COR-L47 (cell line): ENCODE results near the gene AMD1.
"Not testable (repeated sequence)": the region's sequence is repeated elsewhere in the genome, so short reads cannot be mapped to it uniquely, and the experiment has no call there.

ENCODE experiments used
- DNase-seq: peaks from one replicate; lab custom pipeline; 2025; lab: John Stamatoyannopoulos, UW

AMD1 gene

DNA sequence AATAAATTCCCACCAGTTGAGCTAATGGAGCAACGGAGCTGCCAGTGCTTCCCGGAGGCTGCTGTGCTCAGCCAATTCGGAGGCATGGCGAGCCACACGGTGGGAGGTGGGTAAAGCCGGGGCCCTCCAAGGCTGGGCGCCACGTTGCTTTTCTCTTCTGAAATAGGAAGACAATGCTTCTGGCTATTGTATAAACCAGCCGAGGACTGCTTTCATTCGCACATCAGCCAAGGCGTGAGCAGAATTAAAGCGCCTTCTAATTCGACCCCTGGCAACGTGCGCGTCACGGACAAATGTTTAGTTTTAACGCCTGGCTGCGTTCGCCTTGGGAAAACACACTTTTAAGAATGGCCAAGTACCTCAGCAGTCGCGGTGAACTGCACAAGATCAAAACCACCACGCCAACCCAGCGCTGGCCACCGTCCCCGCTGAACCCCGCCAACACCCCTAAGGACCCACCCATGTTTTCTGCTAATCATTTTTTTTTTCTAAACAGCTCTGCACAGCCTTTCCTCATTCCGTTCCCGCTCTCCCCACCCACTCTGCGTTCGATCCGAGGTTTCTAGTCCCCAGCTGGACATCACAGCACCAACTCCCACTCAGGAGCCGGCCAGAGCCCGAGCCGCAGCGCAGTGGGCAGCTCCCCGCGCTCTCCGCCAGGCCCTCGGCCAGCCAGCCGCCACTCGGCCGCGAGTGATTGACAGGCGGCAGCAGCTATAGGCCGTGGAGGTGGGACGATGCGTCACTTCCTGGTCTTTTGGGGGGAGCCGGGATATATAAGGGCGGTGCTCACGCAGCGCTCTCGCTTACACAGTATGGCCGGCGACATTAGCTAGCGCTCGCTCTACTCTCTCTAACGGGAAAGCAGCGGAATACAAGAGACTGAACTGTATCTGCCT, at the start of gene AMD1:
TSS of gene AMD1 (plus strand) at position 805 of the 899 bp plus-strand sequence. CDS start 321 bp downstream, outside the sequence.
- peak; percentile 89 for DNase-seq

GRCh38 chr6:110826236-110827129, 48.1 kb upstream of the AMD1 start:
- DNase-seq, result no peak

DNA sequence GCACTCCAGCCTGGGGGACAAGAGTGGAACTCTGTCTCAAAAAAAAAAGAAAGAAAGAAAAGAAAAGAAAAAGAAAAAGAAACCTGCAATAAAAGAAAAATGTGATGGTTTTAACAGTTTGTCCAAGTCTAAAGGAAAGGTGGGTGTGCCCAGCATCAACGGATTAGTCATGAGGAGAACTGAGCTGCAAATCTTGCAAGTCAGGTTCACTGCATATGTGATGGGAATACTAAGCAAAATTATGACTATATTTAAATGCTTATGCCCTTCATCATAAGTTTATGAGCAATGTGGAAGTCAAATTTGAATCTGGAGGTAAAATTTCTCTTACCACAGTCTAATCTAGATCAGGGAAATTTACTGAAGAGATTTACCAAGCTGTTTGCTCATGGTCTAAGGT, 46.2 kb upstream of the AMD1 start:
- DNase-seq, result no peak

- DNase-seq, result no peak
Measured at GRCh38 chr6:110831405-110831804, 43.2 kb upstream of the AMD1 start.

DNA sequence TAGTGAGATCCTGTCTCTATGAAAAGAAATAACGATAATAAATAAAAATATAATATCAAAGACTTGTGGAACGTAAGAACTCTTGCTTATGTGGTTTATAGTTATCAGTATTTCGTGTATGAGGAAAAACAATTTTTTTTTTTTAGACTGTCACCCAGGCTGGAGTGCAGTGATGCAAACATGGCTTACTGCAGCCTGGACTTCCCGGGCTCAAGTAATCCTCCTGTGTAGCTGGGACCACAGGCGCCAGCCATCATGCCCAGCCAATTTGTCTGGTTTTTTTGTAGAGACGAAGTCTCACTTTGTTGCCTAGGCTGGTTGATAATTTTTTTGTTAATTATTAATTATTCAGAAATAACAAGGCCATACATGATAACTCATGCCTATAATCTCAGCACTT, 40.8 kb upstream of the AMD1 start:
- no peak for DNase-seq

GRCh38 chr6:110835751-110836150, 38.8 kb upstream of the AMD1 start:
- not testable (repeated sequence) for DNase-seq

- DNase-seq, result no peak
Measured at GRCh38 chr6:110841266-110841665, 33.3 kb upstream of the AMD1 start.

- DNase-seq, result no peak
Measured at GRCh38 chr6:110849781-110850180, 24.8 kb upstream of the AMD1 start.

DNA sequence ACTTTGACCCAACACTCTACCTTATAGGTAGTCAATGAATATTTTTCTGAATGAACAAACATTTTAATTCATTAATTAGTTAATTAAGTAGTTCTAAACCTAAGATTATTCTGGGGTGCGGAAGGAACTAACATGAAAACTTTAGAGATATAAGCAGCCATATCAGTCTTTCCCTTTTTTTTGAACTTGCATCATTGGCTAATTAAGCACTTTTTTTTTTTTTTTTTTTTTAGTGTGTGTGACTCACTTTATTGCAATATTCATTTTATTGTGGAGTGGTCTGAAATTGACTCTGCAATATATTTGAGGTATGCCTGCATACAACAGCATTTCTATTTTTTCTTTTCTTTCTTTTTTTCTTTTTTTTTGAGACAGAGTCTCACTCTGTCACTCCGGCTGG, 21.8 kb upstream of the AMD1 start:
- no peak for DNase-seq

- DNase-seq, result no peak
Measured at GRCh38 chr6:110853754-110854477, 20.7 kb upstream of the AMD1 start.

GRCh38 chr6:110856296-110856695, 18.3 kb upstream of the AMD1 start:
- DNase-seq, result no peak

DNA sequence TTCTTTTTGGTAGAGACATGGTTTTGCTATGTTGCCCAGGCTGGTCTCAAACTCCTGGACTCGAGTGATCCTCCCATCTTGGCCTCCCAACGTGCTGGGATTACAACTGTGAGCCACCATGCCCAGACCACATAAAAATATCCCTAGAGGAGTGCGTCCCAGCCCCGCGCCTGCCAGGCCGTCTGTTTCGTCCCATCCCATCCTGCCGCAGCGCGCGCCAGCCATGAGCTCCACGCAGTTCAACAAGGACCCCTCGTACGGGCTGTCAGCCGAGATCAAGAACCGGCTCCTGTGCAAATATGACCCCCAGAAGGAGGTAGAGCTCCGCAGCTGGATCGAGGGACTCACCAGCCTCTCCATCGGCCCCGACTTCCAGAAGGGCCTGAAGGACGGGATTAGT, 16.6 kb upstream of the AMD1 start:
- DNase-seq, result no peak

DNA sequence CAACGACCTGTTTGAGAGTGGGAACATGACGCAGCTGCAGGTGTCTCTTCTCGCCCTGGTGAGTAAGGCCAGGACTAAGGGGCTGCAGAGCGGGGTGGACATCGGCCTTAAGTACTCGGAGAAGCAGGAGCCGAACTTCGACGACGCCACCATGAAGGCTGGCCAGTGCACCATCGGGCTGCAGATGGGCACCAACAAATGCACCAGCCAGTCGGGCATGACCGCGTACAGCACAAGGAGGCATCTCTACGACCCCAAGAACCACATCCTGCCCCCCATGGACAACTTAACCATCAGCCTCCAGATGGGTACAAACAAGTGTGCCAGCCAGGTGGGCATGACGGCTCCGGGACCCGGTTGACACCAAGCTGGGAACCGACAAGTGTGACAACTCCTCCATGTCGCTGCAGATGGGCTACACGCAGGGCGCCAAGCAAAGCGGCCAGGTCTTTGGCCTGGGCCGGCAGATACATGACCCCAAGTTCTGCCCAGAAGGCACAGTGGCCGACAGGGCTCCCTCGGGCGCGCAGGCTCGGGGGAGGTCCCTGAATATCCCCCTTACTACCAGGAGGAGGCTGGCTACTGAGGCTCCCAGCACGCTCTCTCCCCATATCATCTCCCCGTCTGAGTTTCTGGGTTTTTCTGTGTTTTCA, 15.9 kb upstream of the AMD1 start:
- DNase-seq, result no peak

DNA sequence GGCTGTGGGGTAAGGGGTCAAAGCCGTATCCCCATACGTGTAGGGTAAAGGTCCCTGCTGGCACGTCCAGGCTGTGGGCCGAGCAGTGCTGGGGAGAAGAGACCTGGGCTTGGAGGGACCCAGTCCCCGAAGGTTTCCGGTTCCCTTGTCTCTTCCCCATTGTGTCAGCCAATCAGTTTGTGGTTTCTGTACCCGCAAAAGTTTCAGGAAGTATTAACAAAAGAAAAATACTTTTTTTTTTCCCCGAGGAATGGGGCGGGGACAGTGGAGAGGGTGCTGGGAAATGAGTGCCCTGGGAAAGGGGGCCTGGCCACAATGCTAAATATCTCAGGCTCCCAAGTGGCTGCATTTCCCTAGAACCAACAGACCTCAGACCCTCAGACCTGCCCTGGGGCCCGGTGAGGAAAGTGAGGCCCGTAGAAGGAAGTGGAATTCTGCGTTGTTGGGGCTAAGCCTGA, 15.2 kb upstream of the AMD1 start:
- no peak for DNase-seq

DNA sequence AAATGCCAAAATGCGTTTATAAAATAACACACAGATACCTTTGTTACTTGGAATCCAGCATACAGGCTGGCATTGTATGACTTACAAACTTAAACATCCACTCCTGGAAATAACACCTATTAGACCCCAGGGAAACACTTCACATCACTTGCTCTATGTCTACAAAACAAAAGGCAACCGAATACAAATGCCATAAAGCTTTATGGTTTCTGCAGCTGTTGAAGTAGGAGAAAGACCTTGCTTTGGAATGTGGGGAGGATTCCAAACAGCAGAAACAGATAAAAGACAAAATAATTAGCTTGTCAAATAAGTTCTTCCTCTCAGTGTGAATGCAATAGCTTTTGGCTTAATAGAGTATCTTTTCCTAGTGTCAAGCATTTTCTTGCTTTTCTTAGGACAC, 9.8 kb upstream of the AMD1 start:
- no peak for DNase-seq

DNA sequence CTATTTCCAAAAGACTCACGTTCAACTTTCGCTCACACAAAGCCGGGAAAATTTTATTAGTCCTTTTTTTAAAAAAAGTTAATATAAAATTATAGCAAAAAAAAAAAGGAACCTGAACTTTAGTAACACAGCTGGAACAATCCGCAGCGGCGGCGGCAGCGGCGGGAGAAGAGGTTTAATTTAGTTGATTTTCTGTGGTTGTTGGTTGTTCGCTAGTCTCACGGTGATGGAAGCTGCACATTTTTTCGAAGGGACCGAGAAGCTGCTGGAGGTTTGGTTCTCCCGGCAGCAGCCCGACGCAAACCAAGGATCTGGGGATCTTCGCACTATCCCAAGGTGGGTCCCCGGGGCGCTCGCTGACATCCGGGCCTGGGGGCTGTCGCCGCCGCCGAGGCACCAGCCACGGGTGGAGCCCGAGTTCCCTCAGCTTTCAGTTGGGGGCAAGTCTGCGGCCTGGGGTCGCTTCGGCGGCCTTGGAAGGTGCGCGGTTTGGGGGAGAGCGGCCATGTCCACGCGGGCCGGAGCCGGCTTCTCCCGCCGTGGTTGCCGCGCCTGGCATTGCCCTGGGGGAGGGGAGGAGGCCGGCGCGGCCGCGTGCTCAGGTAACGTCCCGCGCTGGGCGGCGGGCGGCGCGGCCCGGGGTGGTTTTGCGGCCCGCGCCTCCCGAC, 429 bp downstream of the AMD1 start:
- no peak for DNase-seq

DNA sequence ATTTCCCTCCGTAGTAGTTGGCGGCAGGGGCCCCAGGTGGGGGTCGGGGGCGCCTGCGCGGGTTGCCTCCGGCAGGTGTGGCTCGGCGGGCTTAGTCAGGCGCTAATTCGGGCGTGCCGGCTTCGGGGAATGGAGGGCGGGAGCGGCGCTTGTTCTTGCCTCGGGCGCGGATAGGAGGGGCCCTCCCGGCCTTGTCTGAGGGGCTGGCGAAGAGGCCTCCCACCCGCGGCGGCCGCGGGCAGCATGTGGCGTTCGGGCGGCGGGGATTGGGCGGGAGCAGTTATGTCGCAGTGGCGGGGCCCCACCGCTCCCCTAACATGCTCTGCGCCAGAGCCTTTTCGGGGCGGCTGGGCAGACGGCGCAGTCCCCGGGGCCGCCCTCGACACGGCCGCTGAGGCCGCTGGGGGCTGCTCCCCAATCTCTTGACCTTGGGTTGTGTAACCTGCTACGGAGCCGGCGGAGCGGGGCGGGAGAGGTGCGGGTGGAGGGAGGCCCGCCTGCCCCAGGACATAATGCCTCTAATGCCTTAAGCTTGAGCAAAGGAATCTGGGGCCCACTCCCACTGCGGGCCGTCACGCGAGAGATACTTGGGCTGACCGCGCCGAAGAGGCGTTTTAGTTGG, 1.1 kb downstream of the AMD1 start:
- DNase-seq, result peak; percentile 19

- DNase-seq, result peak; percentile 38
Measured at GRCh38 chr6:110876170-110876773, 1.7 kb downstream of the AMD1 start.

GRCh38 chr6:110876806-110877564, 2.4 kb downstream of the AMD1 start:
- DNase-seq, result no peak
